KBM-7 (cell line): ENCODE measurements around the gene CCKAR.
"Not testable (repeated sequence)": the region's sequence is repeated elsewhere in the genome, so short reads cannot be mapped to it uniquely, and the experiment has no call there.

Experiments used
- DNase-seq: peaks from one replicate; pipeline ENCODE4 v3.0.0-alpha.2; 2015
- in situ Hi-C: fragments of 300-500 bp; cut with MboI; formaldehyde crosslinking; loops from 2 replicates; pipeline ENCODE4 v1.14.3; 2020; ENCODE audit warnings: low sequenced_read_pairs, low pct_unique_long_range_greater_than_20kb, mixed read lengths

Gene CCKAR, protein sequence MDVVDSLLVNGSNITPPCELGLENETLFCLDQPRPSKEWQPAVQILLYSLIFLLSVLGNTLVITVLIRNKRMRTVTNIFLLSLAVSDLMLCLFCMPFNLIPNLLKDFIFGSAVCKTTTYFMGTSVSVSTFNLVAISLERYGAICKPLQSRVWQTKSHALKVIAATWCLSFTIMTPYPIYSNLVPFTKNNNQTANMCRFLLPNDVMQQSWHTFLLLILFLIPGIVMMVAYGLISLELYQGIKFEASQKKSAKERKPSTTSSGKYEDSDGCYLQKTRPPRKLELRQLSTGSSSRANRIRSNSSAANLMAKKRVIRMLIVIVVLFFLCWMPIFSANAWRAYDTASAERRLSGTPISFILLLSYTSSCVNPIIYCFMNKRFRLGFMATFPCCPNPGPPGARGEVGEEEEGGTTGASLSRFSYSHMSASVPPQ

DNA sequence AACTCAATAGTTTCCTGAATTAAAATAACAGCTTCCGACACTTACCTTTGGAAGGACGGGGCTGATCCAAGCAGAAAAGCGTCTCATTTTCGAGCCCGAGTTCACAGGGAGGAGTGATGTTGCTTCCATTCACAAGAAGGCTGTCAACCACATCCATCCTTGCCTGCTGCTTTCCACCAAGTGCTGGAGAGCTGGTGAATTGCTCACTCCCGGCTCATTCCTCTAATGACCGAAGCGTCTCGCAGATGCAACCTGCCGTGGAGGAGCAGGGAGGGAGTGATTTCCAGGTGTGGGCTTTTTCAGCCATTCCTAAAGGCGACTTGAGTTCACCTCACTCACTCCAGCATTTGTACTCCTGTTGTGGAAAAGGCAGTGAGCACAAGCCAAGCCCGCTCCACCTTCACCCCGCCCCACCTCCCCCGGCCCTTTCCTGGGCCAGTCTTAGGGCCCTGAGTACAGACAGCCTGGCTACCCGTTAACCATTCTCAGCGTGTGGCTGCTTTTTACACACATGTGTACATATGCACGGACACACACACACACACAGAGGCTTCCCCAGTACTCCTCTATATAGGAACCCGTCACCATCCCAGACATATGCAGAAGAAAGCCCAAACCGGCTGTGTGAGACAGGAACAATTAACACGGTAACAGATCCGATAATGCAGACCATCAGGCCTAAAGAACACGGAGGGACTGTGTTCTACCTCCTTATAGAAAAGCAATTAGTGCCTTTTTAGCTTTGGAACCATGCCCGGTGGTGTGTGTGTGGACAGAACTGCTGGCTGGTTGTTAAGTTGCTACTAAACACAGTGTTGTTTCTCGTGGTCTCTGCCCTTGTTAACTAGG, at the start of gene CCKAR:
TSS of gene CCKAR (minus strand) at position 374 of the 849 bp plus-strand sequence. CDS start at position 157, 217 bp downstream.
- in situ Hi-C loops = no loop called here
- DNase-seq = no peak

DNA sequence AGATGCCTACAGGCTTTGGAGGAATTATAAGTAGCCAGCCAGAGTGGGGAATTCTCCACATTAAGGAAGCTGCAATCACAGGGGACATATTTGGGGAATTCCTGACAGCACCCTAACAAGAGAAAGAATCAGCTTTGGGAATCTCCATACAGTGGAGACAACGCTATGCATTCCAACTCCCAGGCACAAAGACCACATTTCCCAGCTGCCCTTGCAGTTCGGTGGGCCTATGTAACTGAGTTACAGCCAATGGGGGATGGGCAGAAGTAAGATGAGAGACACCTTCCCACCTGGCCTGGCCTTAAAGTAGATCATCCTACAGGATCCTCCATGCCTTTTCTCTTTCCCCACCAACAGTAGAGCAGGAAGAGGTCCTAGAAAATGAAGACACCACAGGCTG, 43.4 kb upstream of the CCKAR start:
- in situ Hi-C loops = no loop called here
- no peak for DNase-seq

DNA sequence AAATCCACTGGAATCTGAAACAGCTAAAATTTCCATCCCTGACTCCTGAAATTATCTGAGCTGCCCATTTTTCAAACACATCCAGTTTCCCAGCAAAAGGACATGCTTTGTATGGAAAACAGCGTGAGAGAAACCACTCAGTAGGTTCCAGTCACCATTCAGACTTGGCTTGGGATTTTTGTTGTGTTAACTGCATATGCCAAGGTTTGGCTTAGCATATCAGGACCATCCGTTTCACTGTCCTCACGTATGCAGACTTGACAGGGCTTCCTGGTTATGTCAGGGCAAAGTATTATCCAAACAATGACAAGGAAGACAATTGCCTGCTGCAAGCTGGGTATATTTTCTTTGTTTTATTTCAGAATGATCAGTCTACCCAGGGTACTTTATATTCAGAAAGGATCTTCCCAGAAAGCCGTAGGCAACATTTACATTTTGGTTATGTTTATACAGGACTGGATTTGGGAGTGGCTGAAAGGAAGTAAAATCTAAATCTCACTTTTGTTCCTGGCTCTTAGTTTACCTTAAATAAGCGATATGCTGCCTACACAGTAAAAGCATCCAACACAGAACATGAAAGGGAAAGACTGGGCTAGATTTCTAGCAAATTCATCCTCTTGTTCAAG, 41.3 kb upstream of the CCKAR start:
- DNase-seq = no peak
- in situ Hi-C loops = no loop called here

DNA sequence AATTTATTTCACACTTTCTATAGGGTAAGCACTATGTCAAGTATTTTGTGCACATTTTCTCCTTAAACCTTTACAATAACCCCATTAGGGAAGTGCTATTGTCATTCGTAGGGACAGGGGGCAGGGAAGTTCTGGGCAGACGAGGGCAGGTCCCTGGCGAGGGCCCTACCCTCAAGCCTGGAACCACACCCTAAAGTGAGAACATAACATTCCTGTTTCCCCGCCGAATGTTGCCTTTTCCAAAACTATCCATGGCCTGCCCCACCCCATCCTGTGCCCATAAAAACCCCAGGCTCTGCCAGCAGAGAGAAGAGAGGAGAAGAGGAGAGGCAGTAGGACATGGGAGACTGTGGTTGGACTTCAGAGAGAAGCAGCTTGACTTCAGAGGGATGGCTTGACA, 39.8 kb upstream of the CCKAR start:
- DNase-seq = no peak
- in situ Hi-C loops = no loop called here

DNA sequence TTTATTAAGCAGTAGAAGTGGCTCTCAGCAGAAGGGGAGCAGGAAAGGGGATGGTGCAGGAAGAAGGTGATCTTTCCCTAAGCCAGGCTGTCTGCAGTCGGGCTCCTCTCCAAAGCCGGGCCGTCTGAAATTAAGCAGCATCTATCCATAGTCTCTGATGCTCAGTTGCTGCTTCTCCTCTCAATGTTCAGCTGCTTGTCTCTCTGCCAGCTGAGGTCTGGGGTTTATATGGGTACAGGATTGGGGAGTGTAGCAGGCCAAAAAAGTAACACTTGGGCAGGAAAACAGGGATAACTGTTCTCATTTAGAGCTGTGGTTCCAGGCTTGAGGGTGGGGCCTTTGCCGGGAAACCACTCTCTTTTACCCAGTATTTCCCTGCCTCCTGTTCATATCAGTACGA, 39.2 kb upstream of the CCKAR start:
- in situ Hi-C loops = no loop called here
- DNase-seq = no peak

DNA sequence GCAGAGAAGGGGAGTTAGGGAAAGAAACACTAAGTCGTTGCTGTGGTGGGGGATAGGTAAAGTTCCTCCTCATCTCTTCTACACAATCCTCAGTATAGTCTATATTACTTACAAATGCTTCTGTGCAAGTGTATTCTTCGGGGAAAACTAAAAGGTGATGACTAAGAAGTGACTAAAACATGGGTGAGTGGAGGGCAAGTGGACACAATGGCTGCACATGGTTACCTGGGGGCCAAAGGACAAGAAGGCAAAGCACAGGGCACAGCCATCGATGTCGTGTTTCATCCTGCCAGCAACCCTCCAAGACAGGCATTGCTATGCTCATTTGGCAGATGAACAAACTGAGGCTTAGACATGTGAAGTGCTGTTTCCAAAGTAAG, 35.5 kb upstream of the CCKAR start:
- in situ Hi-C loops = no loop called here
- DNase-seq = no peak

DNA sequence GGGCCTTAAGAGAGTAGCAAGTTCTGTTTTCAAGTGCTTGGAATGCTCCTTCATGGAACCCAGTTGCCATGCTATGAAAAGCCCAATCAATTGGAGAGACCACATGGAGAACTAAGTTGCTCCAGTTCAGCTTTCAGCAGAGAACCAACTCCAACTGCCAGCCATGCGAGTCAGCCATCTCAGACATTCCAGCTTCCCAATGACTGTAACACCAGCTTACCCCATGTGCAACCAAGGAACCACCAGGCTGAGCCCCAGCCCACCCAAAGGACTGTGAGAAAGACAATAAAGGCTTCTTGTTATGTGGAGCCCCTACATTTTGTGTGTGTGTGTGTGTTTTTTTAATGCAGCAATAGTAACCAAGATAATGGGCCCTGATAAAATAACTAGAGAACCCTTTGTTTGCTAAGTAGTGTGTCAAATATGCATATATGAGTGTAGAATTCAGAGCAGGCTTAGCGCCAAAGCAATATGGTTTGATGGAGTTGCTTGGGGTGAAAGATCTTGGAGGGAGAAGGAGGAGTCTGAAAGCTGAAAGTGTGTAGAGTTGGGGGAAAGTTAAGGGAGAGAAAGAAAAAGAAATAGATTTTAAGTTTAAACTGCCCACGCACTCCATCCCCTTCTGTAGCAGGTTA, 35.0 kb upstream of the CCKAR start:
- in situ Hi-C loops = no loop called here
- no peak for DNase-seq

DNA sequence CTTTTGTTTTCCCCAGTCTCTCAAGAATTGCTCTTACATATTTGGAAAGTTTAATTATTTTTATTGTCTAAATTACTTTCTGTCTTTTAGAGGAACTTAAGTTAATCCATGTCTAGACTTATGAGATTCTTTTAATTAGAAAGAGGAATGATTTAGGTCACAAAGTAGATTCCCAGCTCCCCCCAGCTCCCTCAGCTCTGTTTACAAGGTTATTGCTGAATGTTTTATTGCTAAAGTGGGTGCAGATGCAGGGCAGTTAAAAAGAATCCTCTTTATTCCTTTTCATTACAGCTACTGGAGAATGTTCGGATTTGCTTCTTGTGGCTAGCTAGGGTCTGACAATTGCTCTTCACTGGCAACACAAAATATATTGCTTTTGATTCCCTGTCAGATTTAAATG, 33.7 kb upstream of the CCKAR start:
- in situ Hi-C loops = no loop called here
- no peak for DNase-seq

DNA sequence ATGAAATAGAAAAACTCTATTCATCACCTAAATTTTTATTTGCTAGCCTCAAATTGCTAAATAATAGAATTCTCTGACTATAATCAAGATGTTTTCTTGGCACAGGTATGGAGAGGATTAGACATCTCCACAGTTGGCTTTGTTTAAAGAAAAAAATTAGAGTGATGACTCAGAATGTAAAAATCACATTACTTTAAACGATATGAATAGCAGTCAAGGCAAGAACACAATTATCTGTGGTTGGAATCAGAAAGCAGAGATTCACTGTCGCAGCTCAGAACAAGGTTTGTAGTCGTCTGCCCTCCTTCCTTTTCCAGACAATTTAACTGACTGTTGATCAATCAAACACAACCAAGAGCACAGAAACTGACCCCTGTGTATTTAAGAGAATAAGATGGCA, 32.2 kb upstream of the CCKAR start:
- no peak for DNase-seq

DNA sequence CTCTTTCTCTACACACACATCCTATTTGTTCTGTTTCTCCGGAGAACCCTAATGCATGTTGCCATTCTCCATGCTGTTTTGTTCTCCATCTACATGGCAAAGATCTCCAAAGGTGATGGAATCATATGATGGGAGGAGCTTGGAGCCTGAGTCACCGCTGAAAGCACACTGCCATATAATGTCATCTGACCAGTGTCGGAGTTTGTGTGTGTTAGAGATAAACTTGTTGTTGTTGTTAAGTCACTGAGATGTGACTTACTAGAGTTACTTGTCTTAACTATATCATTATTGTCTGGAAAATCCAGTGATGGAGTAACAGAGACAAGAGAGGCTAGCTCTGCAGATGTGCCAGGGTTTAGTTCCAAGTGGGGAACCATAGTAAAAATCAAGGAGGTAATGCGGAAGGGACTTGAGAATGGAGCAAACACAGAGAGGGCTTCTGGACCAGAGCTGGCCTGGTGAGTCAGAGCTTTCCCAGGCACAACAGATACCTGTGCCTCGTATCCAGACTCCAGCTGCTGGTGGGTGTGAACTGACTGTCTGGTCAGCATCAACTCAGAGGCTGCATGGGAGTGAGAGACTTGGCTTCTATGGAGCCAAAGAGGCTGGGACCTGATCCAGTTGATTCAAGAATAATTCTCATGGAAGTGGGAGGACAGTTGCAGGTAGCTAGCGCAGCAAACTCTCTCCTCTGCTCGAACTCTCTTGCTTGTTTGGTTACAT, 30.6 kb upstream of the CCKAR start:
- no peak for DNase-seq
- in situ Hi-C loops = no loop called here

More for the DNA sequence above, 32.2 kb upstream of the CCKAR start:
- in situ Hi-C loops = no loop called here

DNA sequence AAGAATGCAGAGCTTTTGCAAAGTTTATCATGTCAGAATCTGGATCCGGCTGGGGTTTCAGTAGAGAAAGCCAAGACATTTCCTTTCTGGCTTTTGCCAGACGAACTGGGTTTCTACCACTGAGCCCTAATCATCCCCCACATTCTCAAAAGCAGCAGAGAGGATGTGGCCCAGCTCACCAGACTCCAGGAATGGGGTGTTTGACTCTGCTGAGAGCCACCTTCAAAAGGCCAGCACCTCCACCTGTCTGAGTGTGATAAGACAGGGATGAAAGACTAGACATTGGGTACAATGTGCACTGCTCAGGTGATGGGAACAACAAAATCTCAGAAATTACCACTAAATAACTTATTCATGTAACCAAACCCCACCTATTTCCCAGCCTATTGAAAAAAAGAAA, 25.7 kb upstream of the CCKAR start:
- no peak for DNase-seq
- in situ Hi-C loops = no loop called here

DNA sequence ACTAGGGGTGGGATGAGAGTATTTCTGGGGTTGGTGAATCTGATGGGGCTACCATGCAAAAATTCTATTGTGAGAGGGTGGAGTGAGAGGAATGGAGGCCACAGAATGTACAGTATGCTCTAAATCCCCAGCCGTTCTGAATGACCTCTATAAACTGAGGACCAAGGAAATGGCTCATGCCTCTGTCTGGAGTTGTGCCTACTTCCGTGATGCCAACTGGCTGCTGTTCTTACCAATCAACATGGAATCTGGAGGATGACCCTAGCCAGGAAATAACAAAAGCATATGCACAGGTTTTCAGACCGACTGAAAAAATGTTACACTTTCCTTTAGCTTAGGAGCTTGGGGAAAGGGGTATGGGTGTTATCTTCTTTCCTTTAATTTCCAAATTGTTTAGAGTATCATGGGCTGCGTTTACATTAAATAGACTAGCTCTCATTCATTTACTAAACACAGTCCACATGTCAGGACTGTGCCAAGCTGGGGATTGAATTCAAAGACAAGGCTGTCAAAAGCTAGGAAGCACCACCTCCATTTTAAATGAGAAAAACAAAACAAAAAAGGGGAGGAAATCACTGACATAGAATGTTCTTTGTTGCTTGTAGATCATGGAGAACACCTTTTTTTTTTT, 20.2 kb upstream of the CCKAR start:
- in situ Hi-C loops = no loop called here
- no peak for DNase-seq

DNA sequence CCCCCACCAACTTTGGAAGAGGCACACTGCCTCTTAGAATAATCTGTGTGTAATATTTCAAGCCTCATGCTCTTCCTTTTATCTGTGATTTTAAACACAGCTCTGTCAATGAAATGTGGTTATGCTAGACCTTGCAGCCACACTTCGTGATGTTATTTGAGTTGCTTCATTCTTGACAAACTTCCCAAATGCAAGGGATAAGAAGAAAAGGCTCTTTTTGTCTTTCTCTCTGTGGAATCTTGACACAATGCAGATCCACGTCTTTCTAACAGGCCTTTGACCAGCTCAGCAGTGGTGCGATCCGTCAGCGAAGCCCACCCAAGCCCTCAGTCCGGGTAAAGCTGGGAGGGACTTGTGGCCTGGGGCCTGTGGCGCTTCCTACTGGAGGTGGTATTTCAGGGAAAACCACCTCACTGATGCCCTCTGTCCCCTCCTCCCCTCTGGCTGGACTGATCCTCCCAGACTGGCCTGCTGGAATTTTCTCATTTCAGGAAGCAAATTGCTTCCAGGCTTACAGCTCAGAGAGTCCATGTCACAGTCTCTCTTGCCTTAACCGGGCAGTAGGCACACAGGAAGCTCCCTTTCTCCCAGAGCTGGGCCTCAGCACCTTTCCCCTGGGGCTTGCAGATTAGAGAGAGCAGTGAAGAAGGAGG, 19.5 kb upstream of the CCKAR start:
- in situ Hi-C loops = no loop called here
- DNase-seq = no peak

DNA sequence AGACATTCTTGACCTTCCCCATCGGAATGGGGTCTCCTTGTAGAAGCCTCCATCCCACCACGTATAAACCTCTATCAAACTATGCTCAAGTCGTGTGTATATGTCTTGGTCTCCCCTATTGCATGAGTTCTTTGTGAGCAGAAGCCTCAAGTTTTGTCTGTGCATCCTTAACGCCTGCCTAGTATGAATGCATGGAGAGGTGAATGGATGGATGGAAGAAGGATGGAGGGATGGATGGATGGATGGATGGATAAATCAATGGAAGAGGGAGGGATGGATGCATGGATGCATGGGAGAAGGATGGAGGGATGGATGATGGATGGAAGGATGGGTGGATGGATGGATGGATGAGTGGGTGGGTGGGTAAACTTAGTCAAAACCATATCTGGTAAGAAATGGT, 17.0 kb upstream of the CCKAR start:
- DNase-seq = no peak
- in situ Hi-C loops = no loop called here

DNA sequence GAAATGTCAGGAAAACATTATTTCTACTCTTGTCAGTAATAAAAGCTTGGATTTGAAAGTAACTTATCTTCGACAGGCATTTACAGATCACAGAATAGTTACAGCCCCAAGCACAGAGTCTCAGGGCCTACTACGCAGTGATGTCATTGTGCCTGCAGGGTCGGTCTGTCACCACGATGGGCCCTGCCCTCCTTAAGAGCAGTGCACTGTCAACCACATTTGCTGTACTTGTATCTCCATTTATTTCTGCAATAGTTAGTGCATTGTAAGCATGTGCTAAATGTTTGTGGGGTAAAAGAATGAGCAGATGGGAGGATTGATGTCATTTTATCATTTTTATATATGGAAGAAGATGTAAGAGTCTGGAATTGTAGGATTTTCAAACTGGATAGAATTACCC, 13.6 kb upstream of the CCKAR start:
- no peak for DNase-seq
- in situ Hi-C loops = no loop called here

DNA sequence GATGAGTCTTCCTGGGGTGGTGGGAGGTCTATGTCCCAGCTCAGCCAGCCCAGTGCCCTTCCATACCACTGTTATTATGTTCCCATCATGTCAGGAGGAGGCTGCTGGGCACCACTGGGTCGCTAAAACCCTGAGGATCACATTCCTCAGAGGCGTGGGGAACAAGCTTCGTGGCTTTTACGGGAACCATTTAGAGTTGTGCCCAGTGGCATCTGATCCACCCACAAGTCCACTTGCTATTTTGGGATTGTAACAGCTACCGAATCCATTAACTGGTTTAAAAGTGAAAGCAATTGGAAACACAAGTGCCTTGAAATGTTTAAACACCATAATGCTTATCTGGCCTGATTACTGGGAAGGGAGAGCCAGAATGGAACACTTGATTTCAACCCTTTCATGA, 13.1 kb upstream of the CCKAR start:
- no peak for DNase-seq
- in situ Hi-C loops = no loop called here

DNA sequence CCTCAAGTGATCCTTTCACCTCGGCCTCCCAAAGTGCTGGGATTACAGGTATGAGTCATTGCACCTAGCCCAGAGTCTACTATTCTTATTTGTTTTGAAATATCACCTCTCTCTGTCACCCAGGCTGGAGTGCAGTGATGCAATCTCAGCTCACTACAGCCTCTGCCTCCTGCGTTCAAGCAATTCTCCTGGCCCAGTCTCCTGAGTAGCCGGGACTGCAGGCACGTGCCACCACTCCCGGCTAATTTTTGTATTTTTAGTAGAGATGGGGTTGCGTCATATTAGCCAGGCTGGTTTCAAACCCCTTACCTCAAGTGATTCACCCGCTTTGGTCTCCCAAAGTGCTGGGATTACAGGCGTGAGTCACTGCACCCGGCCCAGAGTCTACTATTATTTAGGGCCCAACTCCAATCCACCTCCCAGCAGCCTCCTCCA, 10.3 kb upstream of the CCKAR start:
- DNase-seq, in situ Hi-C loops: not testable (repeated sequence)

DNA sequence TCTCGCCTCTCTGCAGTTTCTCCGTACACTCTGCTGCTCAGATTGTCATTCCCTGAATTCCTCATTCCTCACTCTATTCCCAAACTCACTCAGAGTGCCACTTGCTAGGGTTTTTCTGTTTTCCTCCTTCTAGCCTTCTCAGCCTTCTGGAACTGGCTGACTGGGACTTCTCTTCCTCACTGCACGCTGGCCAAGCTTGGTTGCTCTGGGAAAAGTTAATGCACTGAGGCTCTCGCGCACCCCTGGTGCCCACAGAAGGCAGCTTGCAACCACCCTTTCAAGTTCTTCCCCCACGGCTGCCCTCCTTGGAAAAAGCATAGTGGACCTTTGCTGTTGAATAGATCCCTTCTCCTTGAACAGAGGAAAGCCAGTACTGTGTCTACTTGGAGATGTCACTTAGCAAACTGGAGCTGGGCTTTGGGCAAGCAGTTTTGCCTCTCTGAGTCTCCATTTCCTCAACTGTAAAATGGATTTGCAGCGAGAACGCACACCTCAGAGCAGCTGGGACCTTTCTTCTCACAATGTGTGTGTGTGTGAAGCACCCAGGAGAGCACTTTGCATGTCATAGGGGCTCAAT, 6.0 kb upstream of the CCKAR start:
- in situ Hi-C loops = no loop called here
- peak; percentile 3 for DNase-seq
